Calu3 (cell line): ENCODE results near the gene HOXC6. TPM values are rescaled to one million over a fixed set of nuclear protein-coding genes. Genes with fewer than 3 reads are reported as not detected.

Experiments
- BruUV-seq: library from RNA; stranded (reverse); fragments of 400-500 nt; replicated peaks from 2 replicates; lab custom pipeline; 2021; lab: Mats Ljungman, UMichigan
- CTCF ChIA-PET: fragments of 300-600 bp; sonication (Branson Sonifier 250); formaldehyde crosslinking; loops from one replicate; lab custom pipeline; 2022; ENCODE audit warnings: antibody characterized with exemption; lab: Charles Lee
- DNase-seq: peaks from one replicate; pipeline ENCODE4 v3.0.0; 2022
- H3K27ac Mint-ChIP-seq: one replicate; pipeline ENCODE4 v1.8.0; 2022; ENCODE audit warnings: mixed read lengths; ENCODE audit not compliant: unreplicated experiment
- H3K27me3 Mint-ChIP-seq: one replicate; pipeline ENCODE4 v1.8.0; 2022; ENCODE audit warnings: mixed read lengths; ENCODE audit not compliant: unreplicated experiment
- H3K36me3 Mint-ChIP-seq: one replicate; pipeline ENCODE4 v1.8.0; 2022; ENCODE audit warnings: mild to moderate bottlenecking, moderate library complexity, mixed read lengths; ENCODE audit not compliant: insufficient read depth, unreplicated experiment
- H3K4me1 Mint-ChIP-seq: one replicate; pipeline ENCODE4 v1.8.0; 2022; ENCODE audit warnings: mild to moderate bottlenecking, low read depth, mixed read lengths; ENCODE audit not compliant: unreplicated experiment
- H3K4me3 Mint-ChIP-seq: one replicate; pipeline ENCODE4 v1.8.0; 2022; ENCODE audit warnings: mild to moderate bottlenecking, low read depth, moderate library complexity, mixed read lengths; ENCODE audit not compliant: unreplicated experiment
- H3K9me3 Mint-ChIP-seq: one replicate; pipeline ENCODE4 v1.8.0; 2022; ENCODE audit warnings: low read depth, mixed read lengths; ENCODE audit not compliant: unreplicated experiment
- CTCF ChIP-seq: fragments of 200-600 bp; IDR thresholded peaks from one replicate; pipeline ENCODE4 v1.8.0; 2022; ENCODE audit warnings: antibody characterized with exemption; ENCODE audit not compliant: unreplicated experiment
- intact Hi-C: fragments of 100-400 bp; cut with micrococcal nuclease; formaldehyde crosslinking; loops from one replicate; pipeline ENCODE4 v1.10.0; 2022; ENCODE audit not compliant: unreplicated experiment
- total RNA-seq: library from RNA; stranded (reverse); gene quantifications from 2 replicates; pipeline ENCODE4 v1.2.3, GENCODE V29; 2022

The HOXC6 gene
- total RNA-seq, 1 experiment from 2014 or later = 1.2 TPM

- Mint-ChIP-seq H3K27me3 (peaks cover 76% of the 10 kb centered on the region), H3K36me3 (peaks cover 23% of the 10 kb centered on the region), H3K4me1 (peaks cover 8% of the 10 kb centered on the region), H3K9me3 (no peaks in the 10 kb centered on the region), H3K4me3 (no peak overlapping the region), H3K27ac (no peak overlapping the region)
- intact Hi-C loops = no loop called here
- no peak for TF ChIP-seq CTCF
- BruUV-seq = no TSS peak
- DNase-seq = no peak
- CTCF ChIA-PET = no interaction called here
Observed at GRCh38 chr12:53980802-53981496, 47.3 kb upstream of the HOXC6 start.

- Mint-ChIP-seq H3K27ac (no peak overlapping the region), H3K27me3 (peaks cover 80% of the 10 kb centered on the region), H3K9me3 (no peaks in the 10 kb centered on the region), H3K4me3 (no peak overlapping the region), H3K36me3 (peaks cover 28% of the 10 kb centered on the region), H3K4me1 (peaks cover 8% of the 10 kb centered on the region)
- no peak for TF ChIP-seq CTCF
- no TSS peak for BruUV-seq
- intact Hi-C loops = no loop called here
- CTCF ChIA-PET = no interaction called here
- no peak for DNase-seq
Observed at GRCh38 chr12:53981634-53982565, 46.3 kb upstream of the HOXC6 start.

- TF ChIP-seq CTCF = no peak
- intact Hi-C loops = no loop called here
- no TSS peak for BruUV-seq
- Mint-ChIP-seq H3K27me3 (peaks cover 90% of the 10 kb centered on the region), H3K27ac (no peak overlapping the region), H3K4me3 (no peak overlapping the region), H3K9me3 (no peaks in the 10 kb centered on the region), H3K4me1 (peaks cover 8% of the 10 kb centered on the region), H3K36me3 (peaks cover 28% of the 10 kb centered on the region)
- DNase-seq = no peak
- CTCF ChIA-PET = no interaction called here
Observed at GRCh38 chr12:53982648-53983567, 45.3 kb upstream of the HOXC6 start.

GRCh38 chr12:53983568-53983949 is 44.7 kb upstream of the HOXC6 start:
- no TSS peak for BruUV-seq
- intact Hi-C loops = no loop called here
- CTCF ChIA-PET = no interaction called here
- Mint-ChIP-seq H3K27me3 (peaks cover 97% of the 10 kb centered on the region), H3K4me3 (no peak overlapping the region), H3K27ac (no peak overlapping the region), H3K9me3 (no peaks in the 10 kb centered on the region), H3K36me3 (peaks cover 28% of the 10 kb centered on the region), H3K4me1 (peaks cover 5% of the 10 kb centered on the region)
- DNase-seq = no peak
- no peak for TF ChIP-seq CTCF
